ENCODE measurements around the gene WDR70.

DNA sequence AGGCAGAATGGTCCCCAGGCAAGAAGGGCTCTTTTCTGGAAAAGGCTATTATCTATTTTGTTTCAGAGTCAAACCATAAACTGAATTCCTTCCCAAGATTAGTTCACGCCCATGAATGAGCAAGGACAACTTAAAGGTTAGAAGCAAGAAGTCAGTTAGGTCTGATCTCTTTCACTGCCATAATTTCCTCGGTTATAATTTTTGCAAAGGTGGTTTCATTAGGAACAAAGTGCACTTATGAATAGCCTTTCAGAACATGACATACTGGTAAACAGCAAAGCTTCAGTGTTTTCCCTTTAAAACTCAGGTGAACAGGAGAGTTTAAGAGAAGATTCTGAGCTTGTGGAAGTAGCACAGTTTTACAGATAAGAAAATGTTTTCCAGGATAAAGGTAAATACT, 282.8 kb downstream of the WDR70 start:
- TF ChIP-seq, protein P1, sequence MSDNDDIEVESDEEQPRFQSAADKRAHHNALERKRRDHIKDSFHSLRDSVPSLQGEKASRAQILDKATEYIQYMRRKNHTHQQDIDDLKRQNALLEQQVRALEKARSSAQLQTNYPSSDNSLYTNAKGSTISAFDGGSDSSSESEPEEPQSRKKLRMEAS (IDR thresholded peaks at IDR 0.05; ENCODE audit: insufficient read depth, insufficient read length), result no peak
- TF ChIP-seq, protein P2, sequence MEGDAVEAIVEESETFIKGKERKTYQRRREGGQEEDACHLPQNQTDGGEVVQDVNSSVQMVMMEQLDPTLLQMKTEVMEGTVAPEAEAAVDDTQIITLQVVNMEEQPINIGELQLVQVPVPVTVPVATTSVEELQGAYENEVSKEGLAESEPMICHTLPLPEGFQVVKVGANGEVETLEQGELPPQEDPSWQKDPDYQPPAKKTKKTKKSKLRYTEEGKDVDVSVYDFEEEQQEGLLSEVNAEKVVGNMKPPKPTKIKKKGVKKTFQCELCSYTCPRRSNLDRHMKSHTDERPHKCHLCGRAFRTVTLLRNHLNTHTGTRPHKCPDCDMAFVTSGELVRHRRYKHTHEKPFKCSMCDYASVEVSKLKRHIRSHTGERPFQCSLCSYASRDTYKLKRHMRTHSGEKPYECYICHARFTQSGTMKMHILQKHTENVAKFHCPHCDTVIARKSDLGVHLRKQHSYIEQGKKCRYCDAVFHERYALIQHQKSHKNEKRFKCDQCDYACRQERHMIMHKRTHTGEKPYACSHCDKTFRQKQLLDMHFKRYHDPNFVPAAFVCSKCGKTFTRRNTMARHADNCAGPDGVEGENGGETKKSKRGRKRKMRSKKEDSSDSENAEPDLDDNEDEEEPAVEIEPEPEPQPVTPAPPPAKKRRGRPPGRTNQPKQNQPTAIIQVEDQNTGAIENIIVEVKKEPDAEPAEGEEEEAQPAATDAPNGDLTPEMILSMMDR (IDR thresholded peaks at IDR 0.05; ENCODE audit: extremely low read depth in 1 of 2, insufficient read depth in 1 of 2, low read depth in 1 of 2, low read length in 2 of 2), result no peak
- TF ChIP-seq POLR2A (IDR thresholded peaks at IDR 0.05; ENCODE audit: low read depth, low read length) (no peak), EZH2 (IDR thresholded peaks at IDR 0.05; ENCODE audit: borderline replicate concordance, low read depth, low read length, severe bottlenecking) (no peak), POLR2AphosphoS5 (IDR thresholded peaks at IDR 0.05; ENCODE audit: insufficient read depth, low read depth, low read length) (no peak)
